ENCODE data around the gene GP1BA. TPM values are rescaled to one million over a fixed set of nuclear protein-coding genes. Genes with fewer than 3 reads are reported as not detected.
"Not testable (repeated sequence)": the region's sequence is repeated elsewhere in the genome, so short reads cannot be mapped to it uniquely, and the experiment has no call there.

Gene GP1BA
- total and polyA plus RNA-seq, 10 of the 15 experiments (the other 5 are each of a cell fraction or from before 2014, with no cell fraction given): 0.04 to 0.67 (median 0.28) TPM; not detected in 1

GRCh38 chr17:4913994-4914393 is 18.1 kb upstream of the GP1BA start:
- Histone ChIP-seq H3K79me2 (ENCODE audit: control insufficient read depth, insufficient read depth, low read length) (no peaks in the 10 kb centered on the region), H3K36me3 (ENCODE audit: control insufficient read depth in 2 of 2, insufficient read depth in 2 of 2, low read length in 1 of 2) (no peaks in the 10 kb centered on the region), H3K9me3 (replicated peaks; ENCODE audit: control insufficient read depth, insufficient read depth, low read length) (no peaks in the 10 kb centered on the region), H3K4me3 (no peak overlapping the region), H3K4me1 (ENCODE audit: control insufficient read depth, insufficient read depth, low read length) (no peaks in the 10 kb centered on the region), H3K27ac (ENCODE audit: control insufficient read depth, insufficient read depth) (no peak overlapping the region), H3K27me3 (replicated peaks in 1 of 2; ENCODE audit: control insufficient read depth in 2 of 2, insufficient read depth in 2 of 2, low read length in 1 of 2) (no peaks in the 10 kb centered on the region), H3K9ac (ENCODE audit: control insufficient read depth, insufficient read depth, low read length) (no peak overlapping the region), H2AFZ (ENCODE audit: control insufficient read depth, low read depth, low read length) (no peak overlapping the region), H4K20me1 (ENCODE audit: control insufficient read depth, insufficient read depth) (no peaks in the 10 kb centered on the region), H3K4me2 (ENCODE audit: control insufficient read depth, insufficient read depth) (no peak overlapping the region)
- WGBS (ENCODE audit: insufficient coverage, insufficient replicate concordance, low lambda C conversion rate, missing lambda C conversion rate): 11% methylated on average over 1 of the region's 1 CpG
- in situ Hi-C loops (cut with MboI) (no loop called here), intact Hi-C loops (cut with micrococcal nuclease; ENCODE audit: unreplicated experiment) (no loop called here)
- no TSS peak for BruUV-seq (replicated peaks)
- SMC1A ChIA-PET (ENCODE audit: uncharacterized antibody, unreplicated experiment): interaction anchor here (0.6 kb wide), 1 partner anchor 552 kb away, joined by 3 read pairs; no protein-coding TSS in a partner anchor
- ATAC-seq: no peak
- CTCF ChIA-PET: interaction anchor here (1.0 to 1.5 kb wide), 3 partner anchors 8 to 149 kb away, joined by 3 to 6 read pairs (median 4); partner anchors contain the start of gene CHRNE
- FAIRE-seq: no peak
- RAD21 ChIA-PET (ENCODE audit: unreplicated experiment): interaction anchor here (0.8 to 2.0 kb wide), 3 partner anchors 33 to 147 kb away, joined by 3 to 10 read pairs (median 5); no protein-coding TSS in a partner anchor
- POLR2A ChIA-PET: interaction anchor here (1.2 to 1.4 kb wide), 2 partner anchors 20 to 25 kb away, joined by 3 to 4 read pairs; partner anchors contain the start of genes RNF167 and SLC25A11
- no peak for DNase-seq (ENCODE audit: low read depth, low spot score)
- TF ChIP-seq REST (IDR thresholded peaks at IDR 0.05; ENCODE audit: low read depth, low read length) (no peak), ZBTB11 (CRISPR knock-in tag; IDR thresholded peaks at IDR 0.05) (no peak)

DNA sequence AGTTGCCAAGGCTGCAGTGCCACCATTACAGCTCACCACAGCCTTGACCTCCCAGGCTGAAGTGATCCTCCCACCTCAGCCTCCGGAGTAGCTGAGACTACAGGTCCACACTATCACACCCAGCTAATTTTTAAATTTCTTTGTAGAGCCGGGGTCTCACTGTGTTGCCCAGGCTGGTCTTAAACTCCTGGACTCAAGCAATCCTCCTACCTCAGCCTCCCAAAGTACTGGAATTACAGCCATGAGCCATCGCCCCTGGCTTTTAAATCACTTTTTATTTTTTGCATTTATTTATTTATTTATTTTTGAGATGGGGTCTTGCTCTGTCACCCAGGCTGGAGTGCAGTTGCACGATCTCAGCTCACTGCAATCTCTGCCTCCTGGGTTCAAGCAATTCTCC is 17.5 kb upstream of the GP1BA start:
- H3K9me3 ChIP-seq (replicated peaks; ENCODE audit: control insufficient read depth, insufficient read depth, low read length); H3K4me1 ChIP-seq (ENCODE audit: control insufficient read depth, insufficient read depth, low read length); BruUV-seq (replicated peaks); H3K27me3 ChIP-seq (replicated peaks in 1 of 2; ENCODE audit: control insufficient read depth in 2 of 2, insufficient read depth in 2 of 2, low read length in 1 of 2); H3K4me3 ChIP-seq; SMC1A ChIA-PET (ENCODE audit: uncharacterized antibody, unreplicated experiment); H3K9ac ChIP-seq (ENCODE audit: control insufficient read depth, insufficient read depth, low read length); H3K27ac ChIP-seq (ENCODE audit: control insufficient read depth, insufficient read depth); in situ Hi-C loops (cut with MboI); ATAC-seq; FAIRE-seq; H3K4me2 ChIP-seq (ENCODE audit: control insufficient read depth, insufficient read depth); H4K20me1 ChIP-seq (ENCODE audit: control insufficient read depth, insufficient read depth); intact Hi-C loops (cut with micrococcal nuclease; ENCODE audit: unreplicated experiment); H3K79me2 ChIP-seq (ENCODE audit: control insufficient read depth, insufficient read depth, low read length); H2AFZ ChIP-seq (ENCODE audit: control insufficient read depth, low read depth, low read length); H3K36me3 ChIP-seq (ENCODE audit: control insufficient read depth in 2 of 2, insufficient read depth in 2 of 2, low read length in 1 of 2); DNase-seq (ENCODE audit: low read depth, low spot score): not testable (repeated sequence)
- 45% methylated on average over 4 of the region's 4 CpGs for WGBS (ENCODE audit: insufficient coverage, insufficient replicate concordance, low lambda C conversion rate, missing lambda C conversion rate)
- ChIA-PET POLR2A (interaction anchor here (1.4 kb wide), 1 partner anchor 25 kb away, joined by 4 read pairs; the partner anchor contains the start of genes RNF167 and SLC25A11), RAD21 (ENCODE audit: unreplicated experiment) (interaction anchor here (0.6 to 2.0 kb wide), 3 partner anchors 52 to 198 kb away, joined by 3 to 10 read pairs (median 5); no protein-coding TSS in a partner anchor), CTCF (interaction anchor here (1.0 to 1.5 kb wide), 3 partner anchors 9 to 149 kb away, joined by 3 to 6 read pairs (median 4); partner anchors contain the start of gene CHRNE)
